HG03103 (cell line): ENCODE data around the gene KNSTRN.

Experiments used
- ATAC-seq: cut with Tn5 transposase; IDR thresholded peaks from one replicate; pipeline ENCODE4 v1.9.1; 2021; ENCODE audit warnings: low read depth; ENCODE audit not compliant: unreplicated experiment

Gene KNSTRN

DNA sequence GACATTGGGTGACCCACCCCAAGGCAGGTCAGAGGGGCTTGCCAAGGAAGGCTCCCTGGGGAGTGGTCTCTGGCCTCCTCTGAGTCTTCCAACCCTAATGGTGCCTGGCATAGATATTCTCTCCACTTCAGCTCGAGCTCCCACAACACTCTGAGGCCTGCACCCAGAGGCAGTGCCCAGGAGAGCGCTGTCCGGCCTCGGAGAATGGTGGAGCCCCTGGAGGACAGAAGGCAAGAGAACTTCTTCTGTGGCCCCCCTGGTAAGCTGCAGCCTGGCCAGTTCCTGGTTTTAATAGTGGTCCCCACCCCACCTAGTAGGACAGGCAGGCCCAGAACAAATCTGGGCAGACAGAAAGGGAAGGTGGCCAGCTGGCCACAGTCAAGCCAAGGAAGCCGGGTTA, 17.5 kb upstream of the KNSTRN start:
- ATAC-seq = no peak

DNA sequence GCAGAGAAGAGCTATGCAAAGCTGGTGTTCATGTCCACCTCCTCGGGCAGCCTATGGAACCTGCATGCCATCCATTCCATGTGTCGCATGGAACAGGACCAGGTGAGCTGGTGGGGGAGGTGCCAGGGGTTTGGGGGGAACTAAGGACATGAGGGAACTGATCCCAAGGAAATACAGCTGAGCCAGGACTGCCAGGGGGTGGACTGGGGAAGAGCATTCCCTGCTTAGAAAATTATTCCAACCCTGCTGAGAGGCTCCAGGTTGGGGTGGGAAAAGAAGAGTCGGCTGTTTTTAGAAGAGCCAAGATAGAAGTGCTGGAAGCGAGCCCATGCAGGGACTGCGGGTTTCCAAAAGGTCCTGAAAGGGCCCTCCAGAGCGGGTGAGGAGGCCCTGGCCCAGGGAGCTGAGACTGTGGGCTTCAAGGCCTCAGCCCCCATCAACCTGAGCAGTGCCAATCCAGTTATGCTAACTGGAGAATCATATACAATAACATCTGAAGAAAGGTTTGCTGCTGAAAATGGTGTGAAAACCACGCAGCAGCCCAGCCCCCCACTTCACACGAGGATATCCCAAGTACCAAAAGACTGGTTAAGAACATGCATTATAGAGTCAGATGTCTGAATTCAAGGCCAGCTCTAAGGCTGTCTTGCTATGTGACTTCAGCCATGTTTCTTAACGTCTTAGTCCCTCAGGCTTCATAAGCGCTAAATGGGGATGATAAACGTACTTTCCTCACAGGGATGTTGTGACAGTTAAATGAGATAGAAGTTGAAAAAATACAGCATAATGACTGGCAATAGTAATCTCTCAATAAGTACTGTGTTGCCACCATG, 16.7 kb upstream of the KNSTRN start:
- no peak for ATAC-seq

DNA sequence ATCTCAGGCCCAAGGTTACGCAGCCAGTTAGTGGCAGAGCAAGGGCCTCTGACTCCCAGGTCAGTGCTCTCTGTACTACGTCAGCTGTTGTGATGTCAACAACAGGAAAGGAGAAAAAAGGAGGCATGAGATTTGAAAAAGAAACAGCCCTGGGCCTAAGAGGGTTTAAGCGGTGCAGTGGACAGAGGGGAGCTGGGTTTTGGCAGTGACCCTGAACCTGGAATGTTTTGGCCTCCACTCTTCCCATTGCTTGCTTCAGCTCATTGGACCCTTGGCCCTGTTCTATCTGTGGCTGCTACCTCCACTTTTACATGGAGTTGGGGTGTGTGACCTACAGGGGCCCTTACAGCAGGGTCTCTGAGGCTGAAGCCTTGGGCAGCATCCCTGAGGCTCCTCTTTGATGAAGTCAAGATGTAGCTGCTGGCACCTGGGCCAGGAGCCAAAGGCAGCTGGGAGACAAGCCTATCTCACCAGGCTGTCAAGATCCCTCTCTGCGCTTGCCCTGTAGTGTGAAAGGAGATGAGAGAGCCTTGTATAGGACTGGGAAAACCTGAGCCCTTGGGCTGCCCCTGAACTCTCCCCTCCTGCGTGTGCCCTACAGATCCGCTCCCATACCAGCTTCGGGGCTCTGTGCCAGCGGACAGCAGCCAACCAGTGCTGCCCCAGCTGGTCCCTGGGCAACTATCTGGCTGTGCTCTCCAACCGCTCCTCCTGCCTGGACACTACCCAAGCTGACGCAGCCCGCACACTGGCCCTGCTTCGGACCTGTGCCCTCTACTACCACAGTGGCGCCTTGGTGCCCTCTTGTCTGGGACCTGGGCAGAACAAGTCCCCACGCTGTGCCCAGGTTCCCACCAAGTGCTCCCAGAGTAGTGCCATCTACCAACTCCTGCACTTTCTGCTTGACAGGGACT, 15.8 kb upstream of the KNSTRN start:
- ATAC-seq = no peak

DNA sequence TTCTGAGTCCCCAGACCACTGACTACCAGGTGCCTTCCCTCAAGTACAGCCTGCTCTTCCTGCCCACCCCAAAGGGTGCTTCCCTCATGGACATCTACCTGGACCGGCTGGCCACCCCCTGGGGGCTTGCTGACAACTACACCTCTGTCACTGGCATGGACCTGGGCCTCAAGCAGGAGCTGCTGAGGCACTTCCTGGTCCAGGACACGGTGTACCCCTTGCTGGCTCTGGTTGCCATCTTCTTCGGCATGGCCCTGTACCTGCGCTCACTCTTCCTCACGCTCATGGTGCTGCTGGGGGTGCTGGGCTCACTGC, 15.2 kb upstream of the KNSTRN start:
- no peak for ATAC-seq

DNA sequence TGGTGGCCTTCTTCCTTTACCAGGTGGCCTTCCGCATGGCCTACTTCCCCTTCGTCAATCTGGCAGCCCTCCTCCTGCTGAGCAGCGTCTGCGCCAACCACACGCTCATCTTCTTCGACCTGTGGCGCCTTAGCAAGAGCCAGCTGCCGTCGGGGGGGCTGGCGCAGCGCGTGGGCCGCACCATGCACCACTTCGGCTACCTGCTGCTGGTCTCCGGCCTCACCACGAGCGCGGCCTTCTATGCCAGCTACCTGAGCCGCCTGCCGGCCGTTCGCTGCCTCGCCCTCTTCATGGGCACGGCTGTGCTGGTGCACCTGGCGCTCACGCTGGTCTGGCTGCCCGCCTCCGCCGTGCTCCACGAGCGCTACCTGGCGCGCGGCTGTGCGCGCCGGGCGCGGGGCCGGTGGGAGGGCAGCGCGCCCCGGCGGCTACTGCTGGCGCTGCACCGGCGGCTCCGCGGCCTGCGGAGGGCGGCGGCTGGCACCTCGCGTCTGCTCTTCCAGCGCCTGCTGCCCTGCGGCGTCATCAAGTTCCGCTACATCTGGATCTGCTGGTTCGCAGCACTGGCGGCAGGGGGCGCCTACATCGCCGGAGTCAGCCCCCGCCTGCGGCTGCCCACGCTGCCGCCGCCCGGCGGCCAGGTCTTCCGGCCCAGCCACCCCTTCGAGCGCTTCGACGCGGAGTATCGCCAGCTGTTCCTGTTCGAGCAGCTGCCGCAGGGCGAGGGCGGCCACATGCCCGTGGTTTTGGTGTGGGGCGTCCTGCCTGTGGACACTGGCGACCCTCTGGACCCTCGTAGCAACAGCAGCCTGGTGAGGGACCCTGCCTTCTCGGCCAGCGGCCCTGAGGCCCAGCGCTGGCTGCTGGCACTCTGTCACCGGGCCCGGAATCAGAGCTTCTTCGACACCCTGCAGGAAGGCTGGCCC, 14.6 kb upstream of the KNSTRN start:
- ATAC-seq = peak; percentile 70

DNA sequence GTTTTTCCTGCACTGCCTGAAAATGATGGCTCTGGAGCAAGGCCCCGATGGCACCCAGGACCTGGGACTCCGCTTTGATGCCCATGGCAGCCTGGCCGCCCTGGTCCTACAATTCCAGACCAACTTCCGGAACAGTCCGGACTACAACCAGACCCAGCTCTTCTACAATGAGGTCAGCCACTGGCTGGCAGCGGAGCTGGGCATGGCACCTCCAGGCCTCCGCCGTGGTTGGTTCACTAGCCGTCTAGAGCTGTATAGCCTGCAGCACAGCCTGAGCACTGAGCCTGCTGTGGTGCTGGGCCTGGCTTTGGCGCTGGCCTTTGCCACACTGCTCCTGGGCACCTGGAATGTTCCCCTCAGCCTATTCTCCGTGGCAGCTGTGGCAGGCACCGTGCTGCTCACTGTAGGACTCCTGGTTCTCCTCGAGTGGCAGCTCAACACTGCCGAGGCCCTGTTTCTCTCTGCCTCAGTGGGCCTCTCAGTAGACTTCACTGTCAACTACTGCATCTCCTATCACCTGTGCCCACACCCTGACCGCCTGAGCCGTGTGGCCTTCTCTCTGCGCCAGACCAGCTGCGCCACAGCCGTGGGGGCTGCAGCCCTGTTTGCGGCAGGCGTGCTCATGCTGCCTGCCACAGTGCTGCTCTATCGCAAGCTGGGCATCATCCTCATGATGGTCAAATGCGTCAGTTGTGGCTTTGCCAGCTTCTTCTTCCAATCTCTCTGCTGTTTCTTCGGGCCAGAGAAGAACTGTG, 13.6 kb upstream of the KNSTRN start:
- ATAC-seq = no peak

DNA sequence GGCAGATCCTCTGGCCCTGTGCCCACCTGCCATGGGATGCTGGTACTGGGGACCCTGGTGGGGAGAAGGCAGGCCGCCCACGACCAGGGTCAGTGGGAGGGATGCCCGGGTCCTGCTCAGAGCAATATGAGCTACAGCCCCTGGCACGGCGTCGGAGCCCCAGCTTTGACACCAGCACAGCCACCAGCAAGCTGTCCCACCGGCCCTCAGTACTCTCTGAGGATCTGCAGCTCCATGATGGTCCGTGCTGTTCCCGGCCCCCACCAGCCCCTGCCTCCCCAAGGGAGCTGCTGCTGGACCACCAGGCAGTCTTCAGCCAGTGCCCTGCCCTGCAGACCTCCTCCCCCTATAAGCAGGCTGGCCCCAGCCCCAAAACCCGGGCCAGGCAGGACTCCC, 13.0 kb upstream of the KNSTRN start:
- no peak for ATAC-seq

DNA sequence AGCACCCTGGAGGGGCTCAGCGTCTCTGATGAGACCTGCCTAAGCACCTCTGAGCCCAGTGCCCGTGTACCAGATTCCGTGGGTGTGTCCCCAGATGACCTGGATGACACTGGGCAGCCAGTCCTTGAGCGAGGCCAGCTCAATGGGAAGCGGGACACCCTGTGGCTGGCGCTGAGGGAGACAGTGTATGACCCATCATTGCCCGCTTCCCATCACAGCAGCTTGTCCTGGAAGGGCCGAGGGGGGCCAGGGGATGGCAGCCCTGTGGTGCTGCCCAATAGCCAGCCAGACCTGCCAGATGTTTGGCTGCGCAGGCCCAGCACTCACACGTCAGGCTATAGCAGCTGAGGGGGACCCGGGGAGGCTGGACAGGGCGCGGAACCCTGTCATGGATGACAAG, 12.6 kb upstream of the KNSTRN start:
- ATAC-seq = no peak

DNA sequence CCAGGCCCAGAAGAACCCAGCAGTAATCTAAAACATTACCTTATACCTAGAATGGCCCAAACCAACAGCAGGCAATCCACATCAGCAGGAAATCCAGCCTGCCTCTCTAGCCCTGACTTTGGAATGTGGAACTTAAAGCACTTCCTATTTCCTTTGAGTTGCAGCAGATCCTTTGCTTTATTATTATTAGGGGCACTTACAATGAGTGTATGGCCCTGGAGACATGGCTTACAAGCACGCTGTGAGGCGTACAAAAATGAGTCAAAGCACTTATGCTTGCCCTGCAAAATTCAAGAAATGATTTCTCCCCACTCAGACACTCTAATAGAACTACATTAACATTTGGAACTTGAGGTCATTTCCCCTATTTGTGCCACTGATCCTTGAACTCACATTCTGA, 9.5 kb upstream of the KNSTRN start:
- no peak for ATAC-seq

DNA sequence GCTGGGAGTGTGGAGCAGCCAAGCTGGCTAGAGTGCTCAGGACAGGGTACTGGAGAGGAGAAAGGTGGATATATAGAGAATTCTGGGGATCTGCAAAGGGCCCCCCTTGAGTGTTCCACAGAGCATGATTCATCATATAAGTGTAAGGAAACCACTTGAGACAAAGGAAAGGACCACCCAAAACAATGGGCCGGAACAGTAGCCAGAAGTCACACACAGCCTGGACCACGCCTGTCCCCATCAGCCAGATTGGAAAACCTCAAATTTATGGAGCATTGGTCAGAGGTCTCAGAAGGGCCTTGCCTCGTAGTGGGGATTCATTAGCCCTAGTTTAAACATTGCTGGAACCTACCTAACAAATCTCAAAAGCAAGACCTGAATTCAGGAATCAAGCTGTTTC, 4.9 kb upstream of the KNSTRN start:
- no peak for ATAC-seq

DNA sequence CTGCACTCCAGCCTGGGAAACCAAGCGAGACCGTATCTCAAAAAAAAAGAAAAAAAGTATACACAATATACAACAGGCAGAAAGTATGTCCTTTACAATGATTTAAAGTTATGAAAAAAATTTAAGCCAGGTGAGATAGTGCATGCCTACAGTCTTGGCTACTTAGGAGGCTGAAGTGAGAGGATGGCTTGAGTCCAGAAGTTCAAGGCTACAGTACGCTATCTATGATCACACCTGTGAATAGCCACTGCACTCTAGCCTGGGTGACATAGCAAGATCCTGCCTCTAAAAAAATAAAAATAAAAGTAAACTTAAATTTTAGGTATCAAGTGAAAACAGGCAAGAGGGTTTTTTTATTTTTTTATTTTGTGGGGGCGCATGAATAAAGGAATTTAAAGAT, 3.1 kb upstream of the KNSTRN start:
- ATAC-seq = no peak

DNA sequence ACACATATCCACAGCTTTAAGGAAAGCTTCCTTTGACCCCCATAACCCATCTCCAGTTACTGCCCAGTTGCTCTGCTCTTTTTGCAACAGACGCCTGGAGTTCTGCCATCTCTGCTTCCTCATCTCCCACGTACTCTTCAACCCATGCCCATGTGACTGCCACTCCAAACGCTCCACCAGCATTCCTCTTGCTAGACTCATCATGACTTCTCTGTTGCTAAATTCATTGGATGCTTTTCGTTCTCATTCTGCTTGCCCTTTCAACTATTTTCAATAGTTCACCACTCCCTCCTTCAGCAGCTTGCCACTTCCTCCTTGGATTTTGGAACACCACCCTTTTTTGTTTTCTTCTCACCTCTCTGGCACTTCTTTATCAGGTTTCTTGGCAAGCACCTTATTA, 2.7 kb upstream of the KNSTRN start:
- ATAC-seq = no peak

DNA sequence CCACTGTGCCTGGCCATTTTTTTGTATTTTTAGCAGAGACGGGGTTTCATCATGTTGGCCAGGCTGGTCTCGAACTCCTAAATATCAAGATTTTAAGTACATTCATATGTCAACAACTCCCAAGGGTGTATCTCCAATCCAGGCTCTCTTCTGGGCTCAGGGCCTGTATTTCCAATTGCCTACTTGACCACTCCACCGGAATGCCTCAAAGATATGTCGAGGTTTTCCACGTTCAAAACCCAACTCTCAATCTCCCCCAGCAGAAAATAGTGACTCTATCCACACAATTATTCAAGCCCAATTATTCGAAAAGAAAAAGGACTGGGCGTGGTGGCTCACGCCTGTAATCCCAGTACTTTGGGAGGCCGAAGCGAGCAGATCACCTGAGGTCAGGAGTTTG, 1.9 kb upstream of the KNSTRN start:
- no peak for ATAC-seq

DNA sequence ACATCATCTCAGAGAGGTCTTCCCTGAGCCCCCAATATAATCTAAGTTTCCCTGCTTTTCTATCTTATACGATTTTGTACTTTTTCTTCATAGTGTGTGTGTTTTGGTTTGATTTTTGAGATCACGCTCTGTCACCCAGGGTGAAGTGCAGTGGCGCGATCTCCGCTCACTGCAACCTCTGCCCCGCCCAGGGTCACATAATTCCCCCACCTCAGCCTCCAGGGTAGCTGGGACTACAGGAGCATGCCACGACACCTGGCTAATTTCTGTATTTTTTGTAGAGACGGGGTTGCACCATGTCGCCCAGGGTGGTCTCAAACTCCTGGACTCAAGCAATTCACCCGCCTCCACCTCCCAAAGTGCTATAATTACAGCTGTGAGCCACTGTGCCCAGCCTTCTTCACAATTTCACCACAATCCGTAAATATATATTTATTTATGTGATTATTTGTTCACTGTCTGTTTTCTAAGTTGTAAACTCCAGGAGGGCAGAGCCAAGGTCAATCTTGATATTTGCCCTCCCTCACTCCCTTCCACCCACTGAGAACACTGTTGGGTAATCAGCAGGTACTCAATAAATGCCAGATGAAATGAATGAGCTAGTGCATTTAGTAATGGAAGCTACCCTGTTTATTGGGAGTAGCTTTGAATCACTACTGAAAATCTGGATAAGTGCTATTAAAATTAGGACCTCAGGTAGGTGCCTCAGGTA, 547 bp upstream of the KNSTRN start:
- no peak for ATAC-seq

DNA sequence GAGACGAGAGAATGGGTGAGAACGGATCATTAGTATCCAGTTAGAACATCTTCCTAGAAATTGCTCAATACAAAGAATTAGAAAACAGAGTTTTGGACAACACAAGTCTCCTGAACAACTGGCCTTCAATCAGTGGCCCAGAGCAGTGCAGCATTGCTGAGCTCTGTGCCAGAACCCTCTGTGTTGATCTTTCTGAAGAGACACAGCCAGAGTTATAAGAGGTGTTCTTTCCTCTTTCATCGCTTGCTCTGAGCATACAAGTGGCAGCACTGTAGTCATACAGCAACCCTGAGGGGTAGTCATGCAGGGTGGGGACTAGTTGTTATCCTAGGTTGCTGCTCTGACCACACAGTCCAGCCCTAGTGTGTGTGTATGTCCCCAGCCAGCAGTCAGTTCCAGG, 4.0 kb downstream of the KNSTRN start:
- ATAC-seq = no peak

DNA sequence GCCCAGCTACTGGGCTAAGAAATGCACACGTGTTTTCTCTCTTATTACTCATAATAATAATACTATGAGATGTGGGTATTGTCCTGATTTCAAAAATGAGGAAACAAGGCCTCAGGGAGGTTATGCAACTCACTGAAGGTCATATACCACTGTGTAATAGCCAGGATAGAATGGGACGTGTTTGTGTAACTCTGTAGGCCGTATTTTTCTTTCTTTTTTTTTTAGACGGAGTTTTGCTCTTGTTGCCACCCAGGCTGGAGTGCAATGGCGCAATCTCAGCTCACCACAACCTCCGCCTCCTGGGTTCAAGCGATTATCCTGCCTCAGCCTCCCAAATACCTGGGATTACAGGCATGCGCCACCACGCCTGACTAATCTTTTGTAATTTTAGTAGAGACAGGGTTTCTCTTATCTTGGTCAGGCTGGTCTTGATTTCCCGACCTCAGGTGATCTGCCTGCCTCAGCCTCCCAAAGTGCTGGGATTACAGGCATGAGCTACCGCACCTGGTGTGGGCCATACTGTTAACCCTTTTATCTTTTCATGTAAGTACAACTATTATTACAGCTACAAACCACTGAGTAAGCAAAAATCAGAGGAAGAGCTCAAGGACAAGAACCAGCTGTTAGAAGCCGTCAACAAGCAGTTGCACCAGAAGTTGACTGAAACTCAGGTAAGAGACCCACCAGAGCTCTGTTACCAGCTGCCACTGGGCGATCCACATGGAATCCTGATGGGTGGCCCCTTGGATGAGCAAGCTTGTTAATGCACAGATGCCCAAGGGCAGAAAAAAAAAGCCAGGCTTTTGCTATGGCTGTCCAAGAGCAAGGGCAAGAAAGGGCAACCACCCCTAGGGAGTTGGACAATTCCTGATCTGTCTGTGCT, 6.7 kb downstream of the KNSTRN start:
- ATAC-seq = no peak

DNA sequence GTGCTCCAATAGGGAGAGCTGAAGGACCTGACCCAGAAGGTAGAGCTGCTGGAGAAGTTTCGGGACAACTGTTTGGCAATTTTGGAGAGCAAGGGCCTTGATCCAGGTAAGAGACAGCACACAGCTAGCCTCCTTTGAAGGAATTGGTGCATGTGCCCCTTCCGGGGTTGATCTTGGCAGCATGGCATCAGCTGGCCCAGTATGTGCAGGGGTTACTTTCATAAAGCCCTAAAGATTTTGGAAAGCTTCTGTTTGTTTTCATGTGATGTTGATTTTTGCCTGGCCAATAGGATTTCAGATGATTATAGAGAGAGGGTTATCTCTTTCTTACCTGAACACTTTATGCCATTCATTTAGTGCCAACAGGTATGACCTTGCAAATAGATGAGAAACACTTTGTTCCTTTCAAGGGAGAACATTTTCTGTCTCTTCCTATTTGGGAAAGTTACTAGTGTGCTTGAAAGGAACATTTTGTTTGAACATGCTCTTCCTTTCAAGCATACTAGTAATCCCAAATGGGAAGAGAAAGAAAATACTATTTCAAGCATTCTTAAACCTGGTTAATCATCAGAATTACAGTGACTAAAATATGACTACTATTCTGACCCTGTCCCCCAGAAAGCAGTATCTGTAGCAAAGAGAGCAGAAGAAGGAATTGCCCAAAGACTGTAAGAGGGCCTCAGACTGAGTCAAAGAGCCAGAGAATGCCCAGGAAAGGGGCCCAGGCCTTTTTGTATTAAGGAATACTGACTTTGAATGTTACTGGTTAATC, 7.5 kb downstream of the KNSTRN start:
- ATAC-seq = no peak
